H1 (cell line): ENCODE data around the gene CACNA1C. TPM values are rescaled to one million over a fixed set of nuclear protein-coding genes. Genes with fewer than 3 reads are reported as not detected.

Experiments used
- CTCF ChIA-PET: fragments of 300-600 bp; sonication (Branson Sonifier 250); formaldehyde crosslinking; loops from one replicate; lab custom pipeline; 2021; ENCODE audit not compliant: partially characterized antibody; lab: Charles Lee
- POLR2A ChIA-PET: fragments of 300-600 bp; sonication (Branson Sonifier 250); formaldehyde crosslinking; loops from one replicate; lab custom pipeline; 2021; ENCODE audit warnings: inconsistent platforms; ENCODE audit not compliant: partially characterized antibody; lab: Charles Lee
- DNase-seq, 2 experiments: peaks; one replicate each; pipeline versions ENCODE4 v3.0.0 to v3.0.0-alpha.2; 2010 to 2022; ENCODE audit warnings: low spot score in 2 of 2, low read depth in 1 of 2, mixed read lengths in 1 of 2
- FAIRE-seq: peaks from 2 replicates; lab custom pipeline; 2011; peaks lifted over from hg19 to GRCh38; lab: Jason Lieb, UNC
- H2AFZ ChIP-seq: 2 replicates; pipeline ENCODE4 v1.8.1; 2012; ENCODE audit warnings: low read length, inconsistent platforms
- H2AK5ac ChIP-seq: 2 replicates; pipeline ENCODE4 v1.6.1; 2013; ENCODE audit warnings: low read depth, low read length
- H2BK120ac ChIP-seq: replicated peaks from 2 replicates; pipeline ENCODE3; 2013; ENCODE audit warnings: low read depth, low read length, inconsistent platforms
- H2BK12ac ChIP-seq: 2 replicates; pipeline ENCODE4 v1.6.1; 2013; ENCODE audit warnings: low read depth, low read length
- H2BK15ac ChIP-seq: 2 replicates; pipeline ENCODE4 v1.6.1; 2013; ENCODE audit warnings: low read length
- H2BK20ac ChIP-seq: 2 replicates; pipeline ENCODE4 v1.6.1; 2013; ENCODE audit warnings: low read length
- H2BK5ac ChIP-seq: 2 replicates; pipeline ENCODE4 v1.6.1; 2013; ENCODE audit warnings: low read depth, low read length
- H3K14ac ChIP-seq: 2 replicates; pipeline ENCODE4 v1.6.1; 2013; ENCODE audit warnings: inconsistent platforms; ENCODE audit not compliant: insufficient read length
- H3K18ac ChIP-seq: 2 replicates; pipeline ENCODE4 v1.6.1; 2013; ENCODE audit warnings: low read length; ENCODE audit errors: extremely low read depth
- H3K23ac ChIP-seq: 2 replicates; pipeline ENCODE4 v1.6.1; 2013; ENCODE audit warnings: inconsistent platforms; ENCODE audit not compliant: insufficient read length
- H3K23me2 ChIP-seq: 2 replicates; pipeline ENCODE4 v1.6.1; 2013; ENCODE audit warnings: low read depth, low read length
- H3K27ac ChIP-seq: 2 replicates; pipeline ENCODE4 v1.6.1; 2011; ENCODE audit warnings: low read depth, low read length, inconsistent platforms
- H3K27me3 ChIP-seq, 4 experiments: replicated peaks in 1 of 4; 1 replicate in 1 of 4; 2 replicates in 3 of 4; pipeline versions ENCODE4 v1.6.1 to v1.8.1; 2011 to 2013; ENCODE audit warnings: low read length in 3 of 4, mild to moderate bottlenecking in 3 of 4, inconsistent platforms in 2 of 4, mixed read lengths in 2 of 4, moderate library complexity in 1 of 4; ENCODE audit not compliant: control insufficient read depth in 3 of 4, insufficient read depth in 3 of 4; ENCODE audit errors: extremely low read depth in 1 of 4
- H3K36me3 ChIP-seq, 4 experiments: 2 replicates each; pipeline versions ENCODE4 v1.6.1 to v1.8.1; 2011 to 2013; ENCODE audit warnings: mild to moderate bottlenecking in 4 of 4, low read length in 3 of 4, moderate library complexity in 2 of 4, control low read depth in 1 of 4, inconsistent platforms in 1 of 4; ENCODE audit not compliant: insufficient read depth in 4 of 4, control insufficient read depth in 2 of 4
- H3K4ac ChIP-seq: replicated peaks from 2 replicates; pipeline ENCODE3; 2013; ENCODE audit warnings: low read length, low read depth, mixed read lengths, inconsistent platforms; ENCODE audit not compliant: insufficient read length
- H3K4me1 ChIP-seq, 4 experiments: replicated peaks in 1 of 4; 1 replicate in 1 of 4; 2 replicates in 3 of 4; pipeline versions ENCODE4 v1.6.1 to v1.8.1; 2011 to 2013; ENCODE audit warnings: low read length in 3 of 4, inconsistent platforms in 2 of 4, mixed read lengths in 1 of 4; ENCODE audit not compliant: insufficient read depth in 4 of 4, control insufficient read depth in 3 of 4
- H3K4me2 ChIP-seq, 2 experiments: 2 replicates each; pipeline versions ENCODE4 v1.6.1 to v1.8.1; 2011 to 2013; ENCODE audit warnings: low read depth in 2 of 2, low read length in 2 of 2, control low read depth in 1 of 2, inconsistent platforms in 1 of 2, mild to moderate bottlenecking in 1 of 2; ENCODE audit not compliant: insufficient read depth in 1 of 2
- H3K4me3 ChIP-seq, 4 experiments: fragments of 200-600, 300-600 bp in 1 of 4; sonication (generic), shearing (Covaris generic), sonication (Bioruptor Twin) in 1 of 4; 2 replicates each; pipeline versions ENCODE4 v1.5.1 to v1.8.1; 2011 to 2016; ENCODE audit warnings: low read length in 4 of 4, low read depth in 3 of 4, control low read depth in 2 of 4, inconsistent platforms in 2 of 4, mild to moderate bottlenecking in 2 of 4, mixed read lengths in 1 of 4, moderate library complexity in 1 of 4; ENCODE audit not compliant: insufficient read depth in 2 of 4; ENCODE audit errors: extremely low read depth in 1 of 4
- H3K56ac ChIP-seq: replicated peaks from 2 replicates; pipeline ENCODE3; 2013; ENCODE audit warnings: low read depth, mild to moderate bottlenecking, mixed read lengths, low read length, inconsistent platforms; ENCODE audit not compliant: insufficient read length
- H3K79me1 ChIP-seq: 2 replicates; pipeline ENCODE4 v1.6.1; 2013; ENCODE audit warnings: low read depth, low read length, control low read depth
- H3K79me2 ChIP-seq, 2 experiments: 2 replicates each; pipeline versions ENCODE4 v1.6.1 to v1.8.1; 2012 to 2013; ENCODE audit warnings: low read length in 2 of 2, mild to moderate bottlenecking in 2 of 2, inconsistent platforms in 1 of 2; ENCODE audit not compliant: insufficient read depth in 2 of 2, control insufficient read depth in 1 of 2
- H3K9ac ChIP-seq, 4 experiments: replicated peaks in 1 of 4; 1 replicate in 1 of 4; 2 replicates in 3 of 4; pipeline versions ENCODE4 v1.6.1 to v1.8.1; 2011 to 2013; ENCODE audit warnings: low read depth in 3 of 4, low read length in 3 of 4, control low read depth in 2 of 4, mild to moderate bottlenecking in 2 of 4, moderate library complexity in 2 of 4, inconsistent platforms in 1 of 4; ENCODE audit errors: extremely low read depth in 1 of 4
- H3K9me3 ChIP-seq, 2 experiments: 2 replicates each; pipeline versions ENCODE4 v1.6.1 to v1.8.1; 2012 to 2013; ENCODE audit warnings: mild to moderate bottlenecking in 2 of 2, moderate library complexity in 2 of 2, control low read depth in 1 of 2, inconsistent platforms in 1 of 2, low read depth in 1 of 2, low read length in 1 of 2, mixed read lengths in 1 of 2; ENCODE audit not compliant: insufficient read depth in 2 of 2
- H4K20me1 ChIP-seq, 2 experiments: replicated peaks in 1 of 2; 2 replicates each; pipeline versions ENCODE3 to v1.8.1; 2011 to 2013; ENCODE audit warnings: inconsistent platforms in 2 of 2, low read length in 2 of 2, mild to moderate bottlenecking in 1 of 2; ENCODE audit not compliant: insufficient read depth in 2 of 2, control insufficient read depth in 1 of 2
- H4K5ac ChIP-seq: 2 replicates; pipeline ENCODE4 v1.6.1; 2013; ENCODE audit warnings: low read length, low read depth, mixed read lengths, inconsistent platforms; ENCODE audit not compliant: insufficient read length
- H4K8ac ChIP-seq: 2 replicates; pipeline ENCODE4 v1.8.0; 2013; ENCODE audit warnings: mild to moderate bottlenecking, moderate library complexity, low read length, inconsistent platforms; ENCODE audit not compliant: insufficient read depth; ENCODE audit errors: extremely low read depth
- H4K91ac ChIP-seq: replicated peaks from 2 replicates; pipeline ENCODE3; 2013; ENCODE audit warnings: low read length, mixed read lengths, inconsistent platforms; ENCODE audit not compliant: insufficient read length
- ATF3 ChIP-seq: IDR thresholded peaks from 2 replicates; pipeline ENCODE4 v1.6.1; 2011; ENCODE audit warnings: low read depth, mild to moderate bottlenecking, low read length; ENCODE audit not compliant: insufficient read depth
- CBX8 ChIP-seq: fragments of 300-800, 300-1000 bp; sonication (generic); IDR thresholded peaks from 2 replicates; pipeline ENCODE4 v1.7.1; 2016; ENCODE audit warnings: low read depth, low read length, borderline replicate concordance
- CEBPB ChIP-seq: IDR thresholded peaks from 2 replicates; pipeline ENCODE4 v1.6.1; 2012; ENCODE audit warnings: low read depth, low read length
- EZH2 ChIP-seq: fragments of 200-600 bp; sonication (generic); IDR thresholded peaks from 2 replicates; pipeline ENCODE4 v1.7.1; 2012; ENCODE audit warnings: low read depth, mild to moderate bottlenecking, moderate library complexity, low read length, inconsistent platforms; ENCODE audit not compliant: severe bottlenecking
- JUN ChIP-seq: IDR thresholded peaks from 2 replicates; pipeline ENCODE4 v1.6.1; 2011; ENCODE audit warnings: low read depth, mild to moderate bottlenecking, improper control_type of control experiment, low read length
- KDM5A ChIP-seq: fragments of 200-600 bp; IDR thresholded peaks from 2 replicates; pipeline ENCODE4 v1.7.1; 2012; ENCODE audit warnings: mild to moderate bottlenecking, low read length, inconsistent platforms, mixed read lengths
- MAX ChIP-seq: IDR thresholded peaks from 2 replicates; pipeline ENCODE4 v1.6.1; 2012; ENCODE audit warnings: inconsistent platforms
- WGBS, 2 experiments: shearing (Covaris generic) in 1 of 2; methylation state at CpG; one replicate each; pipeline versions ENCODE4 v1.1.6 to v1.1.7; 2013 to 2015; ENCODE audit warnings: low lambda C conversion rate in 2 of 2, mixed read lengths in 2 of 2, inconsistent platforms in 1 of 2, low coverage in 1 of 2, missing lambda C conversion rate in 1 of 2; ENCODE audit not compliant: insufficient replicate concordance in 2 of 2, insufficient coverage in 1 of 2, insufficient read length in 1 of 2; ENCODE audit errors: extremely low coverage in 1 of 2, missing lambda C conversion rate in 1 of 2; 5-methylcytosine and 5-hydroxymethylcytosine counted together
- polyA plus RNA-seq, 7 experiments: library from polyadenylated mRNA; depleted of rRNA in 3 of 7; stranded (reverse) in 5 of 7; unstranded in 2 of 7; fragments of >200 nt in 5 of 7; fragments of 200-250 nt in 2 of 7; gene quantifications; 1 replicate in 5 of 7; 2 replicates in 1 of 7; 4 replicates in 1 of 7; pipeline versions ENCODE4 v1.2.1 to v1.2.3, GENCODE V29; 2011 to 2013; ENCODE audit warnings: missing spikeins in 2 of 7, mixed read lengths in 2 of 7
- total RNA-seq: library from RNA; stranded (reverse); fragmentation: NEBNext Ultra II Directional; extraction: Animal tissue kit (Norgen Biotek cat#: 25700); gene quantifications from 2 replicates; pipeline ENCODE4 v1.2.1, GENCODE V29; 2021

CACNA1C gene
- total and polyA plus RNA-seq, 2 of the 8 experiments (the other 6 are each of a cell fraction or from before 2014, with no cell fraction given) = 1.3 TPM

- H2BK5ac ChIP-seq = no peak overlapping the region
- no peak for DNase-seq
- no peaks in the 10 kb centered on the region; the same call in 1 of the 2 replicates for H3K23me2 ChIP-seq
- no peak overlapping the region for H3K56ac ChIP-seq
- no peaks in the 10 kb centered on the region for H3K27me3 ChIP-seq
- H3K79me1 ChIP-seq = no peaks in the 10 kb centered on the region
- H2BK120ac ChIP-seq = no peak overlapping the region
- FAIRE-seq = no peak
- H2BK20ac ChIP-seq = no peak overlapping the region
- H3K4me3 ChIP-seq = no peak overlapping the region
- H2AFZ ChIP-seq = no peak overlapping the region
- WGBS, 2 experiments = 92% methylated on average over 20 of the region's 33 CpGs; no CpG with 5 or more reads in 1 of the 2 experiments
- H3K9me3 ChIP-seq = no peaks in the 10 kb centered on the region; a peak in 1 of 4 replicates
- H3K79me2 ChIP-seq = no peaks in the 10 kb centered on the region
- H4K91ac ChIP-seq = no peak overlapping the region
- ChIA-PET POLR2A (interaction anchor here (1.1 to 1.2 kb wide), 2 partner anchors 12 to 116 kb away, joined by 3 to 5 read pairs; partner anchors contain the start of gene FKBP4), CTCF (interaction anchor here (1.1 to 3.5 kb wide), 6 partner anchors 9 to 109 kb away, joined by 3 to 23 read pairs (median 7); no protein-coding TSS in a partner anchor)
- peak overlapping the region; percentile 53; the same call in 1 of the 2 replicates for H4K8ac ChIP-seq
- H3K23ac ChIP-seq = no peak overlapping the region
- H3K9ac ChIP-seq = no peak overlapping the region
- H3K14ac ChIP-seq = no peak overlapping the region
- H3K4me2 ChIP-seq = no peak overlapping the region
- H3K36me3 ChIP-seq = no peaks in the 10 kb centered on the region
- H3K4me1 ChIP-seq = peaks cover 0 to 5% (median 0%) of the 10 kb centered on the region in 4 experiments; a peak in 3 of 7 replicates
- no peak overlapping the region for H4K5ac ChIP-seq
- H3K4ac ChIP-seq = no peak overlapping the region
- H2AK5ac ChIP-seq = no peak overlapping the region
- H3K18ac ChIP-seq = no peak overlapping the region
- H2BK12ac ChIP-seq = no peak overlapping the region
- H3K27ac ChIP-seq = no peak overlapping the region
- peaks cover 0 to 1% of the 10 kb centered on the region in 2 experiments for H4K20me1 ChIP-seq
- H2BK15ac ChIP-seq = no peak overlapping the region
- TF ChIP-seq ATF3 (no peak), JUN (no peak), MAX (no peak), CEBPB (no peak), KDM5A (no peak), EZH2 (no peak), CBX8 (no peak)
Observed at GRCh38 chr12:2679068-2679815, 626.5 kb downstream of the CACNA1C start.
